ENCODE results near the gene SEC23A.

The SEC23A gene

DNA sequence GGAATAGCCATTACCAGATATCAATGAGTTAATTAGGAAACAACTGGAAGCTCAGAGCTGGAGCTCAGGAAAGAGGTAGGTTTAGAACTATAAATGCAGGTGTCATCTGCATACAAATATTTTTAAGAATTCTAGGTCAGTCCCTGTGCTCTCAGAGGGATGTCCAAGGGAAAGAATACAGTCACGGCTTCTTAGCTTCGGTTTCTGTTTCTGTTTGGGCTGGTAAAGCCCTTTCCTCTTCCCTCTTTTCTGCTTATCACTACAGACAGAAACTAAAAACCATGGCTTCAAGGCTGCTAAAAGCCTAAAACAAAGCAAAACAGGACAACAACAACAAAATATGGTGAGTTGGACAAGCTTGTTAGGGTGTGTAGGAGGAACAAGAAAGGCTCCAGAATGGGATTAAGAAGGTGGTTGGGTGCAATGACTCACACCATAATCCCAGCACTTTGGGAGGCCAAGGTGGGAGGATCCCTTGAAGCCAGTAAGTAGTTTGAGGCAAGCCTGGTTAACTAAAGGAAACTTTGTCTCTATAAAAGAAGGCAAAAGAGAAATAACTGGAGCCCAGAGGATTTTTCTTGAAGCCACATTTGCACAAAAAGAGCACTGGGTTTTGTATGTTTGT is 113.0 kb downstream of the SEC23A start:
- TF ChIP-seq CTCF (IDR thresholded peaks at IDR 0.05): no peak

- no peak for TF ChIP-seq CTCF (IDR thresholded peaks at IDR 0.05)
Observed at GRCh38 chr14:38987781-38988180, 115.3 kb downstream of the SEC23A start.

DNA sequence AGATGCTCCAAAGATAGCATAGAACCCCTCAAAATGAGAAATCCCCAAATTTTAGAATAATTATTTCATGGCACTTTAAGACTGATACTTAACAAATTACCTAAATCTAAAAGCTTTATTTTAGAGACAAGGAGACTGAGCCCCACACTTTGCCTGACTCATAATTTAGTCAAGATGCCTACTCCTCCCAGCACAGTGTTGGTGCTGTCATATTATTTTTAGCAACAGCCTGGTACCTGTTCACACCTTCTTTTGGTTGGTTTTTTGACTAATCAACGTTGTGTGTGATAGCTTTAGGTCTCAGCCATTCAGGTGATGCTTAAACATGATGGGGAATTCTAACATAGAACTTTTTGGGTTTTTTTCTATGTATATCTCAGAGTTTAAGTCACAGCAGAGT is 120.2 kb downstream of the SEC23A start:
- no peak for TF ChIP-seq CTCF (IDR thresholded peaks at IDR 0.05)

DNA sequence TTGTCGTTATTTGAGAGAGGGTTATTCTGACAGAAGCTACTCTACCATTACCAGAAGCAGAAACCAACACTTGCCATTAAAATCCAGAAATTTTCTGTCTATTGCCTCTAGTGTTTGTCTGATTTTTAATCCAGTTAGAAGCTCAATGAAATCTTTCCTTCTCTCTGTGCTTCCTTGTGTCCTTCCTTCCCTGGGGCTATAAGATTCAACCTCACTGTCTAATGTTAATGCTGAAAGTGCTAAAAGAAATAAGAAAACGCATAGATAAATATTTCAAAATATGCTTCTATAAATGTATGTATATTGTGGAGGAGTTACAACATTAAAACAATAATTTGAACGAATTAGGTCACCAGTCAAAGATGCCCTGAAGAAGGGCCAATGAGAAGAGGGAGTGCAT is 120.8 kb downstream of the SEC23A start:
- no peak for TF ChIP-seq CTCF (IDR thresholded peaks at IDR 0.05)
